ENCODE data around the gene ZNF771.

The ZNF771 gene

GRCh38 chr16:30439720-30440348, 32.4 kb downstream of the ZNF771 start:
- no peak for TF ChIP-seq ZFX (IDR thresholded peaks at IDR 0.05; ENCODE audit: borderline replicate concordance)
- TF ChIP-seq, protein P1, sequence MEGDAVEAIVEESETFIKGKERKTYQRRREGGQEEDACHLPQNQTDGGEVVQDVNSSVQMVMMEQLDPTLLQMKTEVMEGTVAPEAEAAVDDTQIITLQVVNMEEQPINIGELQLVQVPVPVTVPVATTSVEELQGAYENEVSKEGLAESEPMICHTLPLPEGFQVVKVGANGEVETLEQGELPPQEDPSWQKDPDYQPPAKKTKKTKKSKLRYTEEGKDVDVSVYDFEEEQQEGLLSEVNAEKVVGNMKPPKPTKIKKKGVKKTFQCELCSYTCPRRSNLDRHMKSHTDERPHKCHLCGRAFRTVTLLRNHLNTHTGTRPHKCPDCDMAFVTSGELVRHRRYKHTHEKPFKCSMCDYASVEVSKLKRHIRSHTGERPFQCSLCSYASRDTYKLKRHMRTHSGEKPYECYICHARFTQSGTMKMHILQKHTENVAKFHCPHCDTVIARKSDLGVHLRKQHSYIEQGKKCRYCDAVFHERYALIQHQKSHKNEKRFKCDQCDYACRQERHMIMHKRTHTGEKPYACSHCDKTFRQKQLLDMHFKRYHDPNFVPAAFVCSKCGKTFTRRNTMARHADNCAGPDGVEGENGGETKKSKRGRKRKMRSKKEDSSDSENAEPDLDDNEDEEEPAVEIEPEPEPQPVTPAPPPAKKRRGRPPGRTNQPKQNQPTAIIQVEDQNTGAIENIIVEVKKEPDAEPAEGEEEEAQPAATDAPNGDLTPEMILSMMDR (IDR thresholded peaks at IDR 0.05) = no peak

GRCh38 chr16:30443631-30444030, 36.2 kb downstream of the ZNF771 start:
- H3K27ac ChIP-seq = no peak overlapping the region

More at GRCh38 chr16:30439720-30440348, 32.4 kb downstream of the ZNF771 start:
- H3K27ac ChIP-seq = no peak overlapping the region

GRCh38 chr16:30444231-30445148, 37.1 kb downstream of the ZNF771 start:
- H3K27ac ChIP-seq = peak overlapping the region; percentile 89
- TF ChIP-seq, protein P1 (IDR thresholded peaks at IDR 0.05) = no peak
- TF ChIP-seq ZFX (IDR thresholded peaks at IDR 0.05; ENCODE audit: borderline replicate concordance) = no peak

More at GRCh38 chr16:30443631-30444030, 36.2 kb downstream of the ZNF771 start:
- TF ChIP-seq, protein P1 (IDR thresholded peaks at IDR 0.05) = no peak
- no peak for TF ChIP-seq ZFX (IDR thresholded peaks at IDR 0.05; ENCODE audit: borderline replicate concordance)

DNA sequence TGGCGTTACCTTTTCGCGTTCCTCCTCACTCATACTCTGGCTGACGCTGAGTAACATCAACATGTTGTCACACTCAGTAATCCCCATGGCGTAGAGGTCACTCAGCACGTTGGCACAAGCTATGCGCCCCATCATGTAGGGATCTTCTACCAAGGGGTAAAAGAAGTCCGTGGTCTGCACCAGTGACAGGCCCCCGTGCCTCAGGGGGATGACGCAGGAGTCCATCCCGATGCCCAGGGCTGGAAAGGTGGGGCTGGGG, 37.7 kb downstream of the ZNF771 start:
- H3K27ac ChIP-seq = peak overlapping the region; percentile 89
- TF ChIP-seq ZFX (IDR thresholded peaks at IDR 0.05; ENCODE audit: borderline replicate concordance) = no peak
- TF ChIP-seq, protein P1 (IDR thresholded peaks at IDR 0.05) = no peak

DNA sequence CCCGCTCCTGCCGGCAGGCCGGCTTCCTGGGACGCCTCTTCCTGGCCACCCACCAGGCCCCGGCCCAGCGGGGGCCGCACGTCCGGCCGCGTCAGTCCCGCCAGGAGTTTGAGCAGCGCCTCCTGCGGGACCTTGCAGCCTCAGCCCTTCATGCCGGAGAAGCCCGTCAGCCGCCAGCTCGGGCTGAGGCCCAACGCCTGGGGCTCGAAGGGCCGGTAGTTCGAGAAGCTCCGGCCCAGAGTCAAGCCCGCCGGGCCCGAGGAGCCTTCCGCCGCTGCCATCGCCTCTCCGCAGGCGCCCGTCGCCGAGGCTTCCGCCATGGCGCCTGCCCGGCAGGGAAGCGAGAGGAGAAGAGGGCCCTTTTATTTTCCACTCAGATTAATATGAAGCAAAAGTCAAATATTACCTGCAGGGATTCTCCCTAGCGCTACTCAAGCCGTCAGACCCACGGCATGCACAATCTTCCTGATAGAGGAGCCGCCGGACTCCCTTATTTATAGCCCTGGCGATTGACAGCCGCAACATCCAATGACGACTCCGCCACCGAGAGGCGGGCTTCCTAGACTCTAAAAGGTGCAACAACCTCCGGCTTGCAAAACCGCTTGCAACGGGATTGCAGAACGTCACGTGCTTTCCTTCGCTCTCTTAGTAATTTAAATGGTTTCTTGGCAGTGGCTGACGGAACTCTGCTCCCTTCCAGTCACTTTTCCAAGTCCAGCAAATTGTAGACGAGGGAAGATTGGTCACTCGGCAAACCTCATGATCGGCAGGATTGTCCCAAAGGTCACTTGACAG, 38.2 kb downstream of the ZNF771 start, which contains the start of gene SEPHS2:
Gene SEPHS2, minus strand, starts transcription at position 467 of the 795 bp plus-strand sequence. Its CDS starts 147 bp downstream, at position 320.
- no peak for TF ChIP-seq ZFX (IDR thresholded peaks at IDR 0.05; ENCODE audit: borderline replicate concordance)
- TF ChIP-seq, protein P1 (IDR thresholded peaks at IDR 0.05) = peak; percentile 74
- peak within 1 kb of the TSS; percentile 89 for H3K27ac ChIP-seq

DNA sequence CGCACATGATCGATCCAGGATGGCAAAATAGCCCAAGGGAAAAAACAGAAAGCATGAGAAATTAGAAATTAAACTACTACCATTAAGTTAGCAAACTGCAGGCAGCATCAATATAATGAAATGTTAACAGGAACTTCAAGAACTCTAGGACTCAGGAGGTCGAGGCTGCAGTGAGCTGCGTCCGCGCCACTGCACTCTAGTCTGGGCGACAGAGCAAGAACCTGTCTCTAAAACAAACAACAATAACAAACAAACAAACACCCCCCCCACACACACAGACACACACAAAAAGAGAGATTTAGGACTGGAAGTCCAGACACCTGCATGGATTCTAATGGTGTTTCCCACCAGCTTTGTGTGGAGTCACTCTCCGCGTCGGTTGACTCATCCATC, 38.8 kb downstream of the ZNF771 start:
- H3K27ac ChIP-seq = peak overlapping the region; percentile 89

More for the DNA sequence above, 38.8 kb downstream of the ZNF771 start:
- TF ChIP-seq, protein P1 (IDR thresholded peaks at IDR 0.05) = no peak
- no peak for TF ChIP-seq ZFX (IDR thresholded peaks at IDR 0.05; ENCODE audit: borderline replicate concordance)
